B cell (primary cell): ENCODE data around the gene NCLN.

Experiments
- CTCF ChIP-seq: fragments of 200-600 bp; IDR thresholded peaks from one replicate; pipeline ENCODE4 v1.8.0; 2022; ENCODE audit warnings: antibody characterized with exemption, mild to moderate bottlenecking
- EZH2 ChIP-seq: IDR thresholded peaks from 2 replicates; pipeline ENCODE4 v1.6.1; 2012; ENCODE audit warnings: borderline replicate concordance, low read depth, mild to moderate bottlenecking, moderate library complexity, low read length; ENCODE audit not compliant: insufficient read depth, poor library complexity, severe bottlenecking

DNA sequence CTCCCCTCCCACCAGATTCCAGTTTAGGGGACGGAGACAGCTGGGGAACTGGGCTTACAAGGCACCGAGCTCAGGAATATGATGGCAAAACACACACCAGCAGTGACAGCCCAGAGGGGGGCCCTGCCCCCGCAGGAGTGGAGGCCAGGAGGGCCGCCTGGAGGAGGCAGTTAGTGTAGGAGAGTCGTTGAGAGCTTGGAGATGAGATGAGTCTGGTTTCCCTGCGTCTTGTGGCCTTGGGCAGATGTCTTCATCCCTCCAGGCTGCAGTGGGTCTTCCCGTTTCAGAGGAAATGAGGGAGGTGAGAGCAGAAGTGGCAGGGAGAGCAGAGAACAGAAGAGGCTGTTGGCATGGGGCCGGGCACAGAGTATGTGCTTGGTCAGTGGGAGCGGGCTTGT, 43.6 kb downstream of the NCLN start:
- TF ChIP-seq EZH2: no peak
- no peak for TF ChIP-seq CTCF
